Stimulated activated memory B cell treated with anti-CD40 and anti-IgM and Interleukin-4, amounts not matched to agents 10 μg/mL and 1 μg/mL and 100 μg/mL, for 72 hours (primary cell): ENCODE measurements around the gene SSR3.
"Not testable (repeated sequence)": the region's sequence is repeated elsewhere in the genome, so short reads cannot be mapped to it uniquely, and the experiment has no call there.

Experiments used
- ATAC-seq: fragments of 150-1000 bp; cut with Tn5 transposase; 2 replicates; pipeline ENCODE4 v1.10.0; 2021
- H3K27ac Mint-ChIP-seq: one replicate; pipeline ENCODE4 v1.8.0; 2022; ENCODE audit warnings: mild to moderate bottlenecking, mixed read lengths
- H3K27me3 Mint-ChIP-seq: one replicate; pipeline ENCODE4 v1.8.0; 2022; ENCODE audit warnings: mixed read lengths
- H3K36me3 Mint-ChIP-seq: one replicate; pipeline ENCODE4 v1.8.0; 2022; ENCODE audit warnings: mixed read lengths
- H3K4me1 Mint-ChIP-seq: one replicate; pipeline ENCODE4 v1.8.0; 2022; ENCODE audit warnings: mixed read lengths
- H3K4me3 Mint-ChIP-seq: one replicate; pipeline ENCODE4 v1.8.0; 2022; ENCODE audit warnings: mild to moderate bottlenecking, moderate library complexity, mixed read lengths
- H3K9me3 Mint-ChIP-seq: one replicate; pipeline ENCODE4 v1.8.0; 2022; ENCODE audit warnings: mixed read lengths

Gene SSR3

DNA sequence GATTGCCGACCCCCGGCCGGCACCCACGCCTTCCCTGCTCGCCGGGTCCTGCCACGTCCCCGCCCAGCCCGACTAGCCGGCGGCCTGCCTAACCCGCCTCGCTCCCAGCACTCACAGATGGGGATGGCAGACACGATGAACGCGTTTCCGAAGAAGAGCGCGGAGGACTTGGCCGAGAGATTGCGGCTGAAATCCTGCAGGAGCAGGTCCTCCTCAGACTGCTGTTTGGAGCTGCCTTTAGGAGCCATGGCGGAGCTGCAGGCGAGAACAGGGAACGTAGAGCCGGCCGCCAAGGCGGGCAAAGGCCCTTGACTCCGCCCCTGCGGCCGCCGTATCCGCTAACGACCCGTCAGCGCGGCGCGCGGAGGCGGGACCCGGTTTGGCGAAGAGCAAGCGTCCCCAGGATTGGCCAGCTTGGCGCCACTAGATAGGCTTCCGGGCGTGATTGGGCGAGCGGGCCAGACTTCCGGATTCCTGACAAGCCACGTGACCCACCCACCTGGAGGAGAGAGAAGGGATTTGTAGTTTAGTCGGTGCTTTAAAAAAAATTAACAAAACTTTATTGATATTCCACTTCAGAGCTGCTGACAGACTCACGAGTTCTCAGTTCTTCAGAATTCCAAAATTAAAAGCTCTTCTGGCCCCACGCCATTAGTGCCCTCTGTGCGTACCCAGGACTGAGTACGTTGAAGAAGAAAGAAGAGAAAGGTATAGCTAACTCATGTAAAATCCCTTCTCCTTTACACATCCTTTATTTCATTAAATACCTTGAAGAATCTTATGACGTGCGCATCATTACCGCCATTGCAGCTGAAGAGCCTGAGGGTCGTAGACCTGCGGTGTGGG is at the start of gene SSR3:
Gene SSR3, minus strand, starts transcription at position 276 of the 846 bp plus-strand sequence. Its CDS starts 28 bp downstream, at position 248.
- Mint-ChIP-seq H3K27ac (peak within 1 kb of the TSS; percentile 89), H3K4me1 (peaks cover 43% of the 10 kb centered on the region), H3K27me3 (no peaks in the 10 kb centered on the region), H3K4me3 (peak within 1 kb of the TSS; percentile 97), H3K36me3 (peaks cover 24% of the 10 kb centered on the region), H3K9me3 (no peaks in the 10 kb centered on the region)
- ATAC-seq: peak; percentile 100

DNA sequence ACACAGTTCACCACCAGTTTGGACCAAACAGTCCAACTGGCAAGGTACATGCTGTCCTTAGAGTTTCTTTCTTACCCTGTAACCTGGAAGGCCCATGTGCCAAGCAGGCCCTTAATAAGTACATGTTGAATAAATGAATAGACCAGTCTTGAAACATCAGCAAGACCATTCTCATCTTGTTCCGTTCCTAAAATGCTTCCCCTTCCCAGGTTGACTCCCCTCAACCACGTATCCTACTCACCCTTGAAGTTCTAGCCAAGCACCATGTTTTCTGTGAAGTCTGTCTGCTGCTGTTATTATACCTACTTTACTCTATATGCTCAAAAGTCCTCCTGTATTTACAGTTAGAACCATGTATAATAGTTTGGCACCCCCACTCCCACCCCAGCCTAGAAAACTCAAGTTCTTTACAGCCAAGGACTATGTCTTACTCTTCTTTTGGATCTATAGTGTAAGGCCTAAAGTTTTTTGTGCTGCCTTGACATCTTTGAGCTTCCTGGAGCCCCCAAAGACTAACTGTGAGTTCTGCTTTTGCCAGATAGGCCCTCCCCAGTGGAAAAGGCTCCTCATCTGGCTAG is 49.2 kb upstream of the SSR3 start:
- Mint-ChIP-seq H3K4me3 (no peak overlapping the region), H3K27ac (no peak overlapping the region), H3K27me3 (peaks cover 25% of the 10 kb centered on the region), H3K36me3 (no peaks in the 10 kb centered on the region), H3K9me3 (no peaks in the 10 kb centered on the region), H3K4me1 (peaks cover 6% of the 10 kb centered on the region)
- ATAC-seq: no peak

DNA sequence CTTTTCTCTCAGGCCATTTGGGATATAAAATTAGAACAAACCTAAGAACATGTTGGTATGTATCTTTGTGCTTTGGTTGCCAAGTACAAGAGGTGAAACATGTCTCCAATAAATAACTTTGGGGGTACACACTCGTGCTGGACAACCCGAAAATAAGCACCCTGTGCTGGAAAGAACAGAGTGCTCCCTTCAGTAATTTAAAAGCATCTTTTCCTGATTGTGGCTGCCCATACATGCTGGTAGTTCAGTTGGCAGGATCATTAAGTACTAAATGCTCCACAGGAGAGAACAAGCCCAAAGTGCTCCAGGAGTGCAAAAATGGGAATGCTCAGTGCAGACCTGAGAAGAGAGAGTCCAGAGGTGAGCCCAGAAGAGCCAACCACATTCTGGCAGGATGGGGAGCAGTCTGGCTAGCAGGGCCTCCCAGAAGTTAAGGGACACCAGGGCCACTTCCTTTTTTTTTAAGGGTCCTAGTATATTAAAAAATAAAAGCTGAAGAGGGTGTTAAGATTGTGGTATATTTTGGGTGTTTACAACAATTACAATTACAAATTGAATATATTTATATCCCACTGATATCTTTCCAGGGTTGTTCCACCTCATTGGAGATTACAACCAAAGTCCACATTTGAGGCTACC is 48.6 kb upstream of the SSR3 start:
- H3K4me3 Mint-ChIP-seq: no peak overlapping the region
- H3K27ac Mint-ChIP-seq: no peak overlapping the region
- no peaks in the 10 kb centered on the region for H3K9me3 Mint-ChIP-seq
- H3K4me1 Mint-ChIP-seq: peaks cover 6% of the 10 kb centered on the region
- no peaks in the 10 kb centered on the region for H3K36me3 Mint-ChIP-seq
- no peak for ATAC-seq
- H3K27me3 Mint-ChIP-seq: peaks cover 23% of the 10 kb centered on the region

DNA sequence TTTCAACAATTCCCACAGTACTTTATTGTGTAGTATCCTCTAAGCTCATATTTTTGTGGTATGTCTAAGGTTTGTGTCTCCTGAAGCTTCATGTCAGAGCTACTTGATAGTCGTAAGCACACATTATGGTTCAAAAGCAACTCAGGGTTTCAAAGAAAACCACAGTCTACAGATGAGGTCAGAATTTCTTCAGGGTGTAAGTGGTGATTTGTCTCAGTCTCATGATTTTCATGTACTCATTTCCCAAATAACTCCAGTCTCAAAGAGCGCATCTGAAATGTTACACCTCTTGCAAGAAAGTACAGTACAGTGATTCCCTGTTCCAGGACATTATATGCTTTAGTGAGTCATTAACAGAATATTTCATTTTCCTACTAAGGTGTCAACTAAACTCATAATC is 47.5 kb upstream of the SSR3 start:
- no peak for ATAC-seq
- peaks cover 6% of the 10 kb centered on the region for H3K4me1 Mint-ChIP-seq
- H3K4me3 Mint-ChIP-seq: no peak overlapping the region
- H3K27ac Mint-ChIP-seq: no peak overlapping the region
- no peaks in the 10 kb centered on the region for H3K36me3 Mint-ChIP-seq
- peaks cover 12% of the 10 kb centered on the region for H3K27me3 Mint-ChIP-seq
- no peaks in the 10 kb centered on the region for H3K9me3 Mint-ChIP-seq

DNA sequence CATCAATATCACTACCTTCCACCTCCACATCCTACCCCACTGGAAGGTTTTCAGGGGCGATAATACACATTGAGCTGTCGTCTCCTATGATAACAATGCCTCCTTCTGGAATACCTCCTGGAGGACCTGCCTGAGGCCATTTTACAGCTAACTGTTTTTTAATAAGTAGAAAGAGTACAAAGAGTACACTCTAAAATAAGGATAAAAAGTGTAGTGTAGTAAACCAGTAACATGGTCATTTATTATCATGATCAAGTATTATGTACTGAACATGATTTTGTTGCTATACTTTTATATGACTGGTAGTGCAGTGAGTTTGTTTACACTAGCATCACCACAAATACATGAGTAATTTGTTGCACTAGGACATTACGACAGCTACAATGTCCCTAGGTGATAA is 46.6 kb upstream of the SSR3 start:
- no peaks in the 10 kb centered on the region for H3K4me1 Mint-ChIP-seq
- ATAC-seq: no peak
- H3K27me3 Mint-ChIP-seq: peaks cover 16% of the 10 kb centered on the region
- no peak overlapping the region for H3K27ac Mint-ChIP-seq
- H3K36me3 Mint-ChIP-seq: no peaks in the 10 kb centered on the region
- H3K4me3 Mint-ChIP-seq: no peak overlapping the region
- no peaks in the 10 kb centered on the region for H3K9me3 Mint-ChIP-seq

DNA sequence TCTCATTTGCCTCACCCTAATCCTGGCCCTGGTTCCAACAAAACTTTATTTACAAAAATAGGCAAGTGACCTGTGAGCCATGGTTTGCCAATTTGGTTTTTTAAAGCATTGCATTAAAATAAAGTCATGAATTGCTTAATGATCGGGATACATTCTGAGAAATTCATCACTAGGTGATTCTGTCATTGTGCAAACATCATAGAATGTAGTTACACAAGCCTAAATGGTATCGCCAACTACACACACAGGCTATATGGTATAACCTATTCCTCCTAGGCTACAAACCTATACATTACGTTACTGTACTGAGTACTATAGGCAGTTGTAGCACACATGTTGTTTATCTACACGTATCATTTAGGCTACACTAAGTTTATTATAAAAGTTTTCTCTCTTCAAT is 45.9 kb upstream of the SSR3 start:
- no peaks in the 10 kb centered on the region for H3K4me1 Mint-ChIP-seq
- H3K27me3 Mint-ChIP-seq: peaks cover 14% of the 10 kb centered on the region
- H3K4me3 Mint-ChIP-seq: no peak overlapping the region
- no peaks in the 10 kb centered on the region for H3K36me3 Mint-ChIP-seq
- H3K27ac Mint-ChIP-seq: no peak overlapping the region
- ATAC-seq: no peak
- H3K9me3 Mint-ChIP-seq: no peaks in the 10 kb centered on the region

DNA sequence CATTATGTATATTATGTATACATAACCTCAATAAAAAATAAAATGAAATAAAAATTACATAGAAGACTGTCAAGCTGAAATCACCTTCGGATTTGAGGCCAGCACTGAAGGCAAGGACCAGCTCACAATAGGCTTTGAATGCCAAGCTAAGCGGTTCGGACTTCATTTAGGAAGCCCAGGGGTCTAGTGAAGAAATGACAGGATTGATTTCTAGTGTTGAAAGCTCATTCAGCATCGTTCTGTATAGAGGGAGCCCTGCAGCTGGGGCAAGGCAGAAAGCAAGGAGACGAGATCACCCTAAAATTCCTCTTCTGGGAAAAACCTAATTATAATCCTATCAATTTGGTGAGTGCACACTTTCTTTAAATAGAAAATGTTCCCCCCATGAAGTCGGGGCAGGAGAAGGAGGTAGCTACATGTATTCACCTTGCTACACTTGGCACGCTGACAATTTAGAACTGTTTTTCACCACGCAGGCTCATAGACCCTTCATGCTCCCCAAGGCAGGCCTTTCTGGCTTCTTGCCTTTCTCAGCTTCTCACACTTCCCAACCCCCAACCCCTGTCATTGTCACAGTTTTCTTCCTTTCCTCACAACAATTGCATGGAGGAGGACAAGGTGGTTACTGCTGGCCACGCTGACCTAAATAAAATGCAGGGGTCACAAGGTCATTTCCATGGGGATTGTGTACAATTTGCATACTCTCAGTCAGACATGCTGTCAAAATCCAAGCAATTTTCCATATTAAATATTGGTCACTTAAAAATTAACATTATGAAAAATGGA is 44.4 kb upstream of the SSR3 start:
- H3K9me3 Mint-ChIP-seq: no peaks in the 10 kb centered on the region
- no peak overlapping the region for H3K4me3 Mint-ChIP-seq
- no peaks in the 10 kb centered on the region for H3K36me3 Mint-ChIP-seq
- H3K27ac Mint-ChIP-seq: no peak overlapping the region
- no peaks in the 10 kb centered on the region for H3K4me1 Mint-ChIP-seq
- ATAC-seq: no peak
- H3K27me3 Mint-ChIP-seq: peaks cover 10% of the 10 kb centered on the region

DNA sequence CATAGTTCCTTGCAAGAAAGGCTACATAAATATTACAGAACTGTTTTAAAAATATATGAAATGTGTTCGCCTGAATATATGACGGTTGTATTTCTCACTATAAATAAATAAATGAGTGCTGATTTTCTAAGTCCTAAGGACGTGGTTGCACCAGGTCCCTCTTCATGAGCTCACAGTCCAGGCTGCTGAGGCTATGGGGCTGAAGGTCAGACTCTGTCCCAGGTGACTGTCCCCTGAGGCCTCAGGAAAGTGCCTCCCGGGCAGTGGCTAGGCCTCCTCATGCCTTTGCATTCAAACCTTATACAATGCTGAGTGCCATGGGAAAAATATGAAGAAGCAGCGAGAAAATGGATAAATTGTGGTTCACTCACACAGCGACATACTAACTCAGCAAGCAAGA is 43.5 kb upstream of the SSR3 start:
- Mint-ChIP-seq H3K27me3 (peaks cover 10% of the 10 kb centered on the region), H3K4me1 (no peaks in the 10 kb centered on the region), H3K4me3 (no peak overlapping the region), H3K9me3 (no peaks in the 10 kb centered on the region), H3K36me3 (no peaks in the 10 kb centered on the region), H3K27ac (no peak overlapping the region)
- ATAC-seq: no peak

DNA sequence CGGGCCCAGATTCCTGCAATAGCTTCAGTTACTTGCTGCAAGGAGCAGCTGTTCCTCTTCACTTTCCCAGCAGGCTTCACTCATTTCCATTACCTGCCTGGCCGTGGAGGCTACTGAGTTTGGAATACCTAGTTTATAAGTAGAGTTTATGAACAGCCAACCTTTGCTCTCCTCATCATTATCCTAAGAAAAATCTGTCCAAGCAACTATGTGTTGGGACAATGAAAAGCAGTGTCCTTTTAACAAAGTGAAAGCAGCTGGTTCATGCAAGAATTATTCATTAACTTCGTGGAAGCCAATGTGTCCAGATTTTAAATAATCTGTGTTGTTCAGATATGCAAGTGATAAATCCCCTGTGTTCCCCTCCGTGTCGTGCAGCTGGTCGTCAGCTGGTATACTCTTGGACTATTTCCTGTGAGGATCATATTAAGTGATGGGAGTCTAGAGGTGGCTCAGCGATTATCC is 39.3 kb upstream of the SSR3 start:
- H3K9me3 Mint-ChIP-seq: no peaks in the 10 kb centered on the region

DNA sequence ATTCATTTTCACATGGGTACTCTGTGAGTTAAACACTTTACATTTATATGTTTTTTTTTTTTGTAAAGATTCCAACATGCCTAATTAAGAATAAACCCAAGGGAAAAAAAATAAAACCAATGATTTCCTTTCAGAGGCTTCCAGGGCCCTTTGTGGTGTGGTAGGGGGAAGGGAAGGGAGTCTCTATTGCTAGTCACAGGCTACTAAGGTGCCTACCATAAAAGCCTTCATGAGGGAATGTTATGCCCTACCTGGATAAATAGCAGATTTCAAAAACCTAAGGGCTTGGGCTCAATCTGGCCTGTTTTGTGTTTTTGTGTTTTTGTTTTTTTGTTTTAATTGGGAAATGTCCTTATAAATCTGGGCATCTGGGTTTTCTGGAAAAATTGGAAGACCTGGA is 38.9 kb upstream of the SSR3 start:
- Mint-ChIP-seq H3K4me3 (no peak overlapping the region), H3K4me1 (no peaks in the 10 kb centered on the region), H3K27me3 (peaks cover 10% of the 10 kb centered on the region), H3K36me3 (no peaks in the 10 kb centered on the region), H3K9me3 (no peaks in the 10 kb centered on the region), H3K27ac (no peak overlapping the region)
- ATAC-seq: no peak

More for the DNA sequence above, 39.3 kb upstream of the SSR3 start:
- Mint-ChIP-seq H3K4me1 (no peaks in the 10 kb centered on the region), H3K36me3 (no peaks in the 10 kb centered on the region), H3K27me3 (peaks cover 10% of the 10 kb centered on the region), H3K4me3 (no peak overlapping the region), H3K27ac (no peak overlapping the region)
- no peak for ATAC-seq

DNA sequence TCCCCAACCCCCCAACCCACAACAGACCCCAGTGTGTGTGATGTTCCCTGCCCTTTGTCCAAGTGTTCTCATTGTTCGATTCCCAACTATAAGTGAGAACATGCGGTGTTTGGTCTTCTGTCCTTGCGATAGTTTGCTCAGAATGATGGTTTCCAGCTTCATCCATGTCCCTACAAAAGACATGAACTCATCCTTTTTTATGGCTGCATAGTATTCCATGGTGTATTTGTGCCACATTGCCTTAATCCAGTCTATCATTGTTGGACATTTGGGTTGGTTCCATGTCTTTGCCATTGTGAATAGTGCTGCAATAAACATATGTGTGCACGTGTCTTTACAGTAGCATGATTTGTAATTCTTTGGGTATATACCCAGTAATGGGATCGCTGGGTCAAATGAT is 34.9 kb upstream of the SSR3 start:
- not testable (repeated sequence) for ATAC-seq, H3K4me3 Mint-ChIP-seq, H3K27ac Mint-ChIP-seq, H3K9me3 Mint-ChIP-seq, H3K36me3 Mint-ChIP-seq, H3K27me3 Mint-ChIP-seq
- H3K4me1 Mint-ChIP-seq: peaks cover 11% of the 10 kb centered on the region

DNA sequence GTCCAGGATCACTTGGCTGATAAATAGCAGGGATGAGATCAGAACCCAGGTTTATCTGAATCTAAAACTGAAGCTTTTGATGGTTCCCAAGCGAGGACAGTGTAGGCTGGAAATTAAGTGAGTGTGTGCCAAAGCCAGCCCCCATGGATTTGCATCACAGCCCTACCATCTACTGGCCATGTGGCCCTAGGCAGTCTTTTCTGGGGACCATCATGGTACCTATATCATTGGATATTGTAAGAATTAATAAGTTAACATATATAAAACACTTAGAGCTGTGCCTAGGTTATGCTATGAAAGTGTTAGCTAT is 32.8 kb upstream of the SSR3 start:
- no peak overlapping the region for H3K4me3 Mint-ChIP-seq
- no peak overlapping the region for H3K27ac Mint-ChIP-seq
- H3K27me3 Mint-ChIP-seq: no peaks in the 10 kb centered on the region
- H3K4me1 Mint-ChIP-seq: peaks cover 11% of the 10 kb centered on the region
- ATAC-seq: no peak
- no peaks in the 10 kb centered on the region for H3K36me3 Mint-ChIP-seq
- no peaks in the 10 kb centered on the region for H3K9me3 Mint-ChIP-seq

DNA sequence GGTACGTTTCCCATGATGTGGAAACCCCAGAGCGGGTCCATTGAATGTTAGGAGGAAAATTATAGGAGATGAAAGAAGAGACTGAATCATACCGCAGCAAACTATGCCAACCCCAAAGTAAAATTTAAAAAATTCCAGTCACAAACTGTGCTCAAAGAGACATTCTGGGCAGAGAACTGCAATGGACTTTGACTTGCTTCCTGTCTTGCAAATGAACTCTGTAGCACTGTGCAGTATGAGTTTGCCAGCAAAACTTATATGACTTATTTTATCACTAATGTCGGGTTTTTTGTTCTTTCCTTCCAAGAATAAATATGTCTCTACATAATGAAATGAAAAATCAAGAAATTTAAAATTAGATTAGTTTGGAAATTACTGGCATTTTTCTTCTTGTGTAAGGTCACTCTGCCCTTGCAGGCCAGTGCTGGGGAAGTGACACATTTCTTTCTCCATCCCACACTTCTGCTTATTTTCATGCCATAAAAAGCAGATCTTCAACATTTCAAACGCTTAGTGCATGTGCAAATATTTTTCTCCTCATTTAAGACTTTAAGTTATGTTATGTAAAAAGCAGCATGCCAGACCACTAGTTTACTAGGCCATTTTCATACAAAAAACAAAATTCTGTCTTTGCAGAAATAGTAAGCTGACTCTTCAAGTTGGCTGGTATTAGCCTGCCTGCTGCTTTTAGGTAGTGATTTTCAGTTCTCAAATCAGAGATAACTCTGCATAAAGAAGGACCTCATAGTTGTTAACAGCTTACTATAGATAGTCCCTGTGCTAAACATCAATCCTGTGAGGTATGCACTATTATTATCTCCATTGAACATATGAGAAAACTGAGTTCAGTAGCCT is 32.2 kb upstream of the SSR3 start:
- no peaks in the 10 kb centered on the region for H3K9me3 Mint-ChIP-seq
- ATAC-seq: peak; percentile 69
- H3K27ac Mint-ChIP-seq: no peak overlapping the region
- H3K36me3 Mint-ChIP-seq: no peaks in the 10 kb centered on the region
- H3K4me1 Mint-ChIP-seq: peaks cover 11% of the 10 kb centered on the region
- no peaks in the 10 kb centered on the region for H3K27me3 Mint-ChIP-seq
- no peak overlapping the region for H3K4me3 Mint-ChIP-seq

DNA sequence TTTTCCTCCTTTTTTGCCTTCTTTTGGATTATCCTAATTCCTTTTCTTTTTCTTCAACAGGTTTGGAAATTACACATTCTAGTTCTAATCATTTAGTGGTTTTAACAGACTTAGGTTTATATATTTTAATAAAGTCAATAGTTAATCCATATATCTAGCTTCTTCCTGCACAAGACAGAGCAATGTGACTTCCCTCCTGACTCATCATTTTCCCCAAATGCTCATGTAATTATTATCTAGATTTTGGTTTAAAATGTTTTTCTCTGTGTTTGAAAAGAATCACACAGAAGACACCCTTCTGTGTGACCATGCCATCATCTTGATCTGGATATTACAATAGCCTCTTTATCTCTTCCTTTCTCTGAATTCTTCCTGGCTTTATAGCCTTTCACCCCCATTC is 28.6 kb upstream of the SSR3 start:
- Mint-ChIP-seq H3K27me3 (no peaks in the 10 kb centered on the region), H3K4me1 (peaks cover 11% of the 10 kb centered on the region), H3K9me3 (no peaks in the 10 kb centered on the region), H3K27ac (no peak overlapping the region), H3K36me3 (no peaks in the 10 kb centered on the region), H3K4me3 (no peak overlapping the region)
- ATAC-seq: no peak
